Ishikawa (cell line): Measurements from ENCODE around the gene F2R.

ENCODE experiments used
- CEBPB ChIP-seq: IDR thresholded peaks from 2 replicates; pipeline ENCODE4 v1.6.1; 2012
- CREB1 ChIP-seq: IDR thresholded peaks from 2 replicates; pipeline ENCODE4 v1.6.1; 2012; ENCODE audit warnings: low read depth
- EGR1 ChIP-seq: IDR thresholded peaks from 2 replicates; pipeline ENCODE4 v1.6.1; 2012
- EP300 ChIP-seq: IDR thresholded peaks from 2 replicates; pipeline ENCODE4 v1.6.1; 2012; ENCODE audit warnings: borderline replicate concordance
- FOXM1 ChIP-seq: IDR thresholded peaks from 2 replicates; pipeline ENCODE4 v1.6.1; 2012; ENCODE audit warnings: low read depth, borderline replicate concordance
- MAX ChIP-seq: IDR thresholded peaks from 2 replicates; pipeline ENCODE4 v1.6.1; 2012
- NFIC ChIP-seq: IDR thresholded peaks from 2 replicates; pipeline ENCODE4 v1.6.1; 2012
- RAD21 ChIP-seq: IDR thresholded peaks from 2 replicates; pipeline ENCODE4 v1.6.1; 2012; ENCODE audit warnings: low read depth
- REST ChIP-seq: IDR thresholded peaks from 2 replicates; pipeline ENCODE4 v1.6.1; 2012; ENCODE audit warnings: low read depth, mild to moderate bottlenecking
- TAF1 ChIP-seq: IDR thresholded peaks from 2 replicates; pipeline ENCODE4 v1.6.1; 2012; ENCODE audit warnings: low read depth, mild to moderate bottlenecking
- TCF12 ChIP-seq: IDR thresholded peaks from 2 replicates; pipeline ENCODE4 v1.6.1; 2012; ENCODE audit warnings: low read depth
- TEAD4 ChIP-seq: IDR thresholded peaks from 2 replicates; pipeline ENCODE4 v1.6.1; 2012
- USF1 ChIP-seq: IDR thresholded peaks from 2 replicates; pipeline ENCODE4 v1.6.1; 2012
- YY1 ChIP-seq: IDR thresholded peaks from 2 replicates; pipeline ENCODE4 v1.6.1; 2012; ENCODE audit warnings: low read depth
- ZBTB7A ChIP-seq: IDR thresholded peaks from 2 replicates; pipeline ENCODE4 v1.6.1; 2012; ENCODE audit warnings: low read depth

The F2R gene

GRCh38 chr5:76716456-76717157, 681 bp downstream of the F2R start:
- TF ChIP-seq REST (no peak), ZBTB7A (no peak), MAX (no peak), EGR1 (no peak), EP300 (no peak), RAD21 (no peak)

- no peak for TF ChIP-seq CREB1
- no peak for TF ChIP-seq NFIC
- no peak for TF ChIP-seq RAD21
- no peak for TF ChIP-seq EP300
- TF ChIP-seq REST: no peak
- no peak for TF ChIP-seq TCF12
- TF ChIP-seq USF1: no peak
- no peak for TF ChIP-seq TAF1
- TF ChIP-seq ZBTB7A: no peak
- no peak for TF ChIP-seq CEBPB
- TF ChIP-seq FOXM1: no peak
- no peak for TF ChIP-seq TEAD4
- no peak for TF ChIP-seq MAX
- TF ChIP-seq EGR1: no peak
- TF ChIP-seq YY1: no peak
Observed at GRCh38 chr5:76717222-76718083, 1.5 kb downstream of the F2R start.

GRCh38 chr5:76718381-76718832, 2.5 kb downstream of the F2R start:
- TF ChIP-seq YY1 (no peak), ZBTB7A (no peak), CEBPB (no peak), EGR1 (no peak), REST (no peak), TCF12 (no peak), TAF1 (no peak), USF1 (no peak), FOXM1 (no peak), TEAD4 (no peak), CREB1 (no peak)

- no peak for TF ChIP-seq CREB1
- TF ChIP-seq EGR1: no peak
- no peak for TF ChIP-seq EP300
- TF ChIP-seq USF1: no peak
- no peak for TF ChIP-seq REST
- no peak for TF ChIP-seq MAX
- TF ChIP-seq ZBTB7A: no peak
- TF ChIP-seq NFIC: no peak
- no peak for TF ChIP-seq FOXM1
- no peak for TF ChIP-seq TEAD4
- TF ChIP-seq RAD21: no peak
- TF ChIP-seq CEBPB: no peak
- no peak for TF ChIP-seq TAF1
- TF ChIP-seq TCF12: no peak
- TF ChIP-seq YY1: no peak
Observed at GRCh38 chr5:76718880-76719279, 3.0 kb downstream of the F2R start.
